Large intestine (tissue), 3 donors: Measurements from ENCODE around the gene PBX1. TPM values are rescaled to one million over a fixed set of nuclear protein-coding genes. Genes with fewer than 3 reads are reported as not detected.
"Not testable (repeated sequence)": the region's sequence is repeated elsewhere in the genome, so short reads cannot be mapped to it uniquely, and the experiment has no call there.

Experiments used
- DNase-seq, 2 donors: peaks; one replicate each; pipeline versions ENCODE4 v3.0.0 to v3.0.0-alpha.2; 2013
- H3K27ac ChIP-seq: one replicate; pipeline ENCODE4 v1.5.1; 2013; ENCODE audit warnings: low read length
- H3K27me3 ChIP-seq: 2 replicates; pipeline ENCODE4 v1.6.1; 2013; ENCODE audit warnings: low read length; ENCODE audit not compliant: control insufficient read depth, insufficient read depth
- H3K36me3 ChIP-seq: 2 replicates; pipeline ENCODE4 v1.6.1; 2013; ENCODE audit warnings: low read length; ENCODE audit not compliant: control insufficient read depth, insufficient read depth
- H3K4me1 ChIP-seq: one replicate; pipeline ENCODE4 v1.6.1; 2013; ENCODE audit warnings: low read length; ENCODE audit not compliant: control insufficient read depth, insufficient read depth
- H3K4me3 ChIP-seq: one replicate; pipeline ENCODE4 v1.5.1; 2013; ENCODE audit warnings: low read length
- H3K9me3 ChIP-seq: one replicate; pipeline ENCODE4 v1.6.1; 2013; ENCODE audit warnings: mild to moderate bottlenecking, low read depth, low read length, moderate library complexity; ENCODE audit not compliant: control insufficient read depth
- WGBS: methylation state at CpG from one replicate; pipeline ENCODE4 v1.1.5; 2013; ENCODE audit warnings: low lambda C conversion rate; ENCODE audit not compliant: insufficient coverage; 5-methylcytosine and 5-hydroxymethylcytosine counted together
- polyA plus RNA-seq: library from polyadenylated mRNA; unstranded; fragments of 120-200 nt; gene quantifications from one replicate; pipeline ENCODE4 v1.2.1, GENCODE V29; 2013

Gene PBX1
- polyA plus RNA-seq, 1 donor = 60.8 TPM

DNA sequence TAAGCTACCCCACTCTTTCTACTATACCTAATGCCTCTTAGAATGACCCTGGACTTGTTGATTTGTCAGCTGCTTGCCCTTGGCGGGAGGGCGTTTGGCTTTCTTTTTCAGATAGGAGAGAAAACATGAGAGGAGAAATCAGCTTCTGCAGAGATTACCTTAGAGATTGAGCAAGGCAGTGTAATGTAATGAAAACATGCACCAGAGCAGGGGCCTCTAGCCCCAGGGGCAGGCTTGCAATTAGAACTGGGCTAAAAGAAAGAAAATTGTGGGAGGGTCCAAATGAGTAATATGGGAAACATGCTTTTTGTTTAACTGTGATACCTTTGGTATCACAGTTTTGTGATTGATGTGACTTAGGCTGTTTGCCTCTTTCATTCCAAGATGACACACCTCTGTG lies 89.7 kb downstream of the PBX1 start:
- DNase-seq = peak; percentile 57 to 68
- Histone ChIP-seq H3K9me3 (no peaks in the 10 kb centered on the region), H3K27ac (peak overlapping the region; percentile 86), H3K4me3 (no peak overlapping the region), H3K27me3 (no peaks in the 10 kb centered on the region), H3K36me3 (no peaks in the 10 kb centered on the region), H3K4me1 (peaks cover 61% of the 10 kb centered on the region)
- no CpG with 5 or more reads among the region's 2 CpGs for WGBS

DNA sequence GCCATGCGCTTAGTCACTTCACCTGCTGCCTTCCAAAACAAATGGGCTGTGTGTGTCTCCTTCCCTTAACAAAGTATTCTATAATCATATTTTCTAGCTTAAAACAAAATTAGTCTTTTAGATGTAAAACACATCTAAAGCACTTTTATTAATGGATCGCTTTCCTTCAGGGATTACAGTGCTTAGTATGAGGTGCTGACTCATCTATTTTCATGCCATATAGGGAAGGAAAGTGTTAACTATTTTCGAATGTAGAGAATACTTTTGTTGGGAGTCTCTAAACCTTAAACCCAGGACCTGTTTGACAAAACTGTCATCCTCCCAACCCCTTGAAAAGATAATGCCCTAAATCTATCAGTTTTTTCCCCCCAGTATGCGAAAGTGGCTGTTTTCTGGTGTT lies 90.2 kb downstream of the PBX1 start:
- DNase-seq = no peak
- Histone ChIP-seq H3K27me3 (no peaks in the 10 kb centered on the region), H3K27ac (peak overlapping the region; percentile 86), H3K4me3 (no peak overlapping the region), H3K9me3 (no peaks in the 10 kb centered on the region), H3K36me3 (no peaks in the 10 kb centered on the region), H3K4me1 (peaks cover 63% of the 10 kb centered on the region)
- no CpG with 5 or more reads among the region's 4 CpGs for WGBS

GRCh38 chr1:164650531-164650930 lies 91.5 kb downstream of the PBX1 start:
- Histone ChIP-seq H3K27me3 (no peaks in the 10 kb centered on the region), H3K4me1 (peaks cover 63% of the 10 kb centered on the region), H3K27ac (peak overlapping the region; percentile 92), H3K9me3 (no peaks in the 10 kb centered on the region), H3K4me3 (no peak overlapping the region), H3K36me3 (no peaks in the 10 kb centered on the region)
- no CpG with 5 or more reads among the region's 2 CpGs for WGBS
- peak in 1 of 2 donors; percentile 68 for DNase-seq

DNA sequence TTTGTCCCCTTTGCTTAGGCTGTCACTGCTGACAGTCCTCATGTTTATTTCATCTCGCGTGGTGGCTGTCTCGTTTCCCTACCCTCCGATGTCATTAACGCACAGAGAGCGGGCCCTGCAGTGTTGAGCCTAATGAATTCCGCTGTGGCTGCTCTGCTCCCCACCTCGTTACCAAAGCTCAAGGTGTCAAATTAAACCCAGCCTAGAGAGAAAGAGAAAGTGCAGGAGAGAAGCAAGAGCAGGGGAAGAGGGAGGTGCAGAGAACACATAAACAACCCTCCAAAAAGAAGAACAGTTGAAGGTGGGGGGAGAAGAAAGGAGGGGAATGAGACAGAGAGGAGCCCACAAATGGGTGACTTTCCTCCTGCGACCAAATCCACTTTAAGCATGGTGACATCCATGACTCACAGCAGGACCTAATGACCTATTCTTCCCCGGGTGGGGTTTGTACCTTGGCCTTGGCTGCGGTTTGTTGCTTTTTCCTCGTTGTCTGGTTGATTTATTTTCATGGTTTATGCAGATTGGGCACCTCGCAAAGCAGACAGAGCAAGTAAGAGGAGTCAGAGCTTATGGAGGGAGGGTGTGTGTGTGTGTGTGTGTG lies 92.5 kb downstream of the PBX1 start:
- Histone ChIP-seq H3K9me3 (no peaks in the 10 kb centered on the region), H3K27ac (peak overlapping the region; percentile 92), H3K4me3 (no peak overlapping the region), H3K4me1 (peaks cover 62% of the 10 kb centered on the region), H3K36me3 (no peaks in the 10 kb centered on the region), H3K27me3 (no peaks in the 10 kb centered on the region)
- peak; percentile 87 to 96 for DNase-seq
- WGBS = no CpG with 5 or more reads among the region's 13 CpGs

DNA sequence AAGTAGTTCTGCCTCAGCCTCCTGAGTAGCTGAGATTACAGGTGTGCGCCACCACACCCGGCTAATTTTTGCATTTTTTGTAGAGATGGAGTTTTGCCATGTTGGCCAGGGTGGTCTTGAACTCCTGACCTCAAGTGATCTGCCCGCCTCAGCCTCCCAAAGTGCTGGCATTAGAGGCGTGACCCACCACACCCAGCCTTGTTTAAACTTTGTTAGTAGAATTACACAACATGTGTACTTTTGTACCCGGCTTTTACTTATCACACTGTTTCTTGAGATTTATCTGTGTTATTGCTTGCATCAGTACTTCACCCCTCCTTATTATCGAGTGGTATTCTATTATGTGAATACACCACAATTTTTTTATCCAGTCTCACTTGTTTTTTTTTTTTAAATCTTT lies 94.0 kb downstream of the PBX1 start:
- H3K36me3 ChIP-seq, H3K4me3 ChIP-seq, H3K27me3 ChIP-seq, H3K9me3 ChIP-seq: not testable (repeated sequence)
- peak overlapping the region; percentile 92 for H3K27ac ChIP-seq
- 20% methylated on average over 2 of the region's 6 CpGs for WGBS
- peaks cover 55% of the 10 kb centered on the region for H3K4me1 ChIP-seq
- peak; percentile 68 to 90 for DNase-seq

DNA sequence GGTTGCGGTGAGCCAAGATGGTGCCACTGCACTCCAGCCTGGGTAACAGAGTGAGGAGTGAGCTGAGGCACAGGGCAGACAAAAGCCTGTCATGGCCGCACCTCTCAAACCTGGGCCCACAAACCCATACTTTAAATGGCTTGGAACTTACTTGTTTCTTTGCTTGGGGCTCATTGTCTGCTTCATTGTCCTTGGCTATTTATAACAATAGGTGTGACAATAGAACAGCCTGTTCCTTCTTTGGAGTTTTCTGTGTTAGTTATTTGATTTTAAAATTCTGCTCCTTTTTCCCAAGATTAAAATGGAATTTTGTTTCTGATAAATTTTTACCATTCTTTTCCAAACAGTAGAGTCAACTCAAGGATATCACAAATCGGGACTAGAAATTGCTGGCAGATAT lies 94.7 kb downstream of the PBX1 start:
- no CpG with 5 or more reads among the region's 3 CpGs for WGBS
- Histone ChIP-seq H3K4me1 (peaks cover 54% of the 10 kb centered on the region), H3K27me3 (no peaks in the 10 kb centered on the region), H3K27ac (peak overlapping the region; percentile 55), H3K9me3 (no peaks in the 10 kb centered on the region), H3K36me3 (no peaks in the 10 kb centered on the region), H3K4me3 (no peak overlapping the region)
- no peak for DNase-seq

DNA sequence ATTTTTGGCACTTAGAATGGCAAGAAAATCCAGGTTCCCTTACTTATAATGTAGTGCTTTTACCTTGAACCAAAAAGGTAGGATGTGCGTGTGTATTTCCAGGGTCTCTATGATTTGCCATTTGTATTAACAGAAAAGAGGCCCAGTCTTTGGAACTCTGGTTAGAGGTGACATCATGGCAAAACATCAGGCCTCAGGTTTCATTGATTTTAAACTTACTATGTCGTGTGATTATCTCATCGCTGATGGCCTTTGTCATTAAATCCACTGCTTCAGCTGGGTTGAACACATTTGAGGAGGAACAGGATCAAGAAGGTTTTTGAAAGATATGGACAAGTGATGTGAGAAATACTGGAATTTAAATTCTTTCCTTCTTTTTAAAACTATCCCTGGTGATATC lies 95.2 kb downstream of the PBX1 start:
- DNase-seq = peak in 1 of 2 donors; percentile 19
- H3K9me3 ChIP-seq = no peaks in the 10 kb centered on the region
- H3K4me1 ChIP-seq = peaks cover 54% of the 10 kb centered on the region
- WGBS = no CpG with 5 or more reads among the region's 3 CpGs
- no peaks in the 10 kb centered on the region for H3K27me3 ChIP-seq
- H3K27ac ChIP-seq = no peak overlapping the region
- H3K4me3 ChIP-seq = no peak overlapping the region
- H3K36me3 ChIP-seq = no peaks in the 10 kb centered on the region

GRCh38 chr1:164658864-164659263 lies 99.9 kb downstream of the PBX1 start:
- Histone ChIP-seq H3K27ac (peak overlapping the region; percentile 90), H3K4me1 (peaks cover 42% of the 10 kb centered on the region), H3K9me3 (no peaks in the 10 kb centered on the region), H3K4me3 (no peak overlapping the region), H3K36me3 (no peaks in the 10 kb centered on the region), H3K27me3 (no peaks in the 10 kb centered on the region)
- WGBS = no CpG with 5 or more reads among the region's 3 CpGs
- DNase-seq = peak in 1 of 2 donors; percentile 10

DNA sequence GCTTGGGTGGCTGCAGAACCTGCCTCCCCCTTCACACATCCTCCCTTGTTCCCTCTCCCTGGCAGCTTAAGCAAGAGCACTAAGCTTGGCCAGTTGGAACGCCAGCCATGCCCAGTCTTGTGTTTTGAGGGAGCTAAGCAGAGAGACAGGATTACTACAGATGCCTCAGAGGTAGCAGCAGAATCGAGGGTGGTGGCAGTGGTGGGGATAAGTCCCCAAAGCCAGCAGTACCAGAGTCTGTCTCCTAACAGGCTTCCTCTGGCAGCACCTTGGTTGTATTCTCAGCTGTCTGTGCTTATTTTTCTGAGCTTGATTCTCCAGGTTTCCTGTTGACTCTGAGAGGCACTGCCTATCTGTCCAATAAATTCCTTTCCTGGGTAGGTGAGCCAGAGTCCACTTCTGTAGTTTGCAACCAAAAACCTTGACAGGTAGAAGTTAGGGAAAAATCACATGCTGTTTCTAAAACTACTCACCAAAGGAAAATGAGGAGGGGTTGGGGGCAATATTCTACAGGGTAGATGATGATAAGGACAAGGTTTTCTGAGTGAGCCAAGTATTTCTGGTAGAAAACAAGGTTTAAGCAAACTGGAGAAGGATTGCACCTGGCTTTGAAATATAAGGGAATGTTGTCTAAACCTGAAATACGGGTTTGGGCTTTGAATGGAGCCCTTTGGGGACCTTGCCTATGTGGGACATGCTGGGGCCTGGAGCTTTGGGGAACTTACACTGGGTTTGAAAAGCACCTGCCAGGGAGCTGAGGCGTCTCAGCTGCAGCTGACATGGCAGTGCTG lies 100.8 kb downstream of the PBX1 start:
- peaks cover 42% of the 10 kb centered on the region for H3K4me1 ChIP-seq
- WGBS = no CpG with 5 or more reads among the region's 4 CpGs
- no peak overlapping the region for H3K4me3 ChIP-seq
- H3K27ac ChIP-seq = peak overlapping the region; percentile 90
- peak; percentile 69 to 87 for DNase-seq
- H3K27me3 ChIP-seq = no peaks in the 10 kb centered on the region
- H3K36me3 ChIP-seq = no peaks in the 10 kb centered on the region
- no peaks in the 10 kb centered on the region for H3K9me3 ChIP-seq

GRCh38 chr1:164660412-164660772 lies 101.4 kb downstream of the PBX1 start:
- H3K27me3 ChIP-seq = no peaks in the 10 kb centered on the region
- no peak for DNase-seq
- no peak overlapping the region for H3K4me3 ChIP-seq
- peaks cover 42% of the 10 kb centered on the region for H3K4me1 ChIP-seq
- WGBS = no CpG with 5 or more reads among the region's 2 CpGs
- H3K36me3 ChIP-seq = no peaks in the 10 kb centered on the region
- H3K27ac ChIP-seq = peak overlapping the region; percentile 90
- H3K9me3 ChIP-seq = no peaks in the 10 kb centered on the region

GRCh38 chr1:164660775-164661174 lies 101.8 kb downstream of the PBX1 start:
- Histone ChIP-seq H3K4me3 (no peak overlapping the region), H3K27ac (peak overlapping the region; percentile 90), H3K27me3 (no peaks in the 10 kb centered on the region), H3K9me3 (no peaks in the 10 kb centered on the region), H3K36me3 (no peaks in the 10 kb centered on the region), H3K4me1 (peaks cover 42% of the 10 kb centered on the region)
- peak in 1 of 2 donors; percentile 29 for DNase-seq
